GM12878 (cell line): ENCODE results near the gene PIK3R3. TPM values are rescaled to one million over a fixed set of nuclear protein-coding genes. Genes with fewer than 3 reads are reported as not detected.

Experiments
- ATAC-seq: fragments of 200-7000 bp; cut with Tn5 transposase; 3 replicates; pipeline ENCODE4 v1.9.1; 2020; ENCODE audit warnings: mild to moderate bottlenecking, moderate library complexity
- BruUV-seq: library from RNA; stranded (reverse); fragments of 400-500 nt; replicated peaks from 2 replicates; lab custom pipeline; 2021; lab: Mats Ljungman, UMichigan
- CTCF ChIA-PET: fragments of 300-600 bp; sonication (Branson Sonifier 250); formaldehyde crosslinking; extraction: SDS; loops from one replicate; lab custom pipeline; 2021; ENCODE audit warnings: inconsistent platforms; lab: Yijun Ruan, JAX
- POLR2A ChIA-PET: fragments of 350-600 bp; formaldehyde crosslinking; extraction: SDS; loops from one replicate; lab custom pipeline; 2021; ENCODE audit warnings: inconsistent platforms; lab: Charles Lee
- RAD21 ChIA-PET: fragments of 300-600 bp; sonication (Branson Sonifier 250); formaldehyde crosslinking; loops from one replicate; lab custom pipeline; 2023; ENCODE audit warnings: antibody characterized with exemption; ENCODE audit not compliant: unreplicated experiment; lab: Charles Lee
- SMC1A ChIA-PET: fragments of 300-600 bp; sonication (Branson Sonifier 250); formaldehyde crosslinking; loops from one replicate; lab custom pipeline; 2023; ENCODE audit not compliant: unreplicated experiment, uncharacterized antibody; lab: Charles Lee
- DNase-seq: peaks from one replicate; pipeline ENCODE4 v3.0.0-alpha.2; 2011; ENCODE audit warnings: low read depth, low spot score
- FAIRE-seq: peaks from 3 replicates; lab custom pipeline; 2011; peaks lifted over from hg19 to GRCh38; lab: Jason Lieb, UNC
- H2AFZ ChIP-seq: 2 replicates; pipeline ENCODE4 v1.6.0; 2011; ENCODE audit warnings: low read depth, low read length, control low read depth; ENCODE audit not compliant: control insufficient read depth
- H3K27ac ChIP-seq: 2 replicates; pipeline ENCODE4 v1.5.1; 2011; ENCODE audit warnings: control low read depth; ENCODE audit not compliant: control insufficient read depth, insufficient read depth
- H3K27me3 ChIP-seq, 2 experiments: replicated peaks in 1 of 2; 2 replicates each; pipeline versions ENCODE4 v1.6.0 to v1.6.1; 2011; ENCODE audit warnings: low read length in 1 of 2; ENCODE audit not compliant: control insufficient read depth in 2 of 2, insufficient read depth in 2 of 2
- H3K36me3 ChIP-seq, 2 experiments: 2 replicates each; pipeline ENCODE4 v1.5.1; 2011; ENCODE audit warnings: low read length in 1 of 2; ENCODE audit not compliant: control insufficient read depth in 2 of 2, insufficient read depth in 2 of 2
- H3K4me1 ChIP-seq: 2 replicates; pipeline ENCODE4 v1.6.1; 2011; ENCODE audit warnings: mild to moderate bottlenecking, low read length, moderate library complexity, mixed read lengths; ENCODE audit not compliant: control insufficient read depth, insufficient read depth
- H3K4me2 ChIP-seq: 2 replicates; pipeline ENCODE4 v1.6.0; 2011; ENCODE audit warnings: control low read depth; ENCODE audit not compliant: control insufficient read depth, insufficient read depth
- H3K4me3 ChIP-seq: fragments of 200-600 bp; sonication (generic); 2 replicates; pipeline ENCODE4 v1.5.1; 2016
- H3K79me2 ChIP-seq: 2 replicates; pipeline ENCODE4 v1.6.0; 2011; ENCODE audit warnings: low read length; ENCODE audit not compliant: control insufficient read depth, insufficient read depth
- H3K9ac ChIP-seq: 2 replicates; pipeline ENCODE4 v1.8.0; 2011; ENCODE audit warnings: low read length, control low read depth, mixed read lengths; ENCODE audit not compliant: control insufficient read depth, insufficient read depth
- H3K9me3 ChIP-seq: replicated peaks from 3 replicates; pipeline ENCODE4 v1.5.1; 2011; ENCODE audit warnings: mild to moderate bottlenecking, low read length; ENCODE audit not compliant: control insufficient read depth, insufficient read depth
- H4K20me1 ChIP-seq: 2 replicates; pipeline ENCODE4 v1.6.0; 2011; ENCODE audit not compliant: control insufficient read depth, insufficient read depth
- BCL11A ChIP-seq: IDR thresholded peaks from 2 replicates; pipeline ENCODE4 v1.6.1; 2011; ENCODE audit warnings: low read depth, low read length
- EED ChIP-seq: sonication (generic); IDR thresholded peaks from 2 replicates; pipeline ENCODE4 v1.6.1; 2016; ENCODE audit warnings: antibody characterized with exemption, low read depth
- ESRRA ChIP-seq: IDR thresholded peaks from 2 replicates; pipeline ENCODE4 v1.6.1; 2012; ENCODE audit warnings: mild to moderate bottlenecking, low read length, improper control_type of control experiment
- IKZF2 ChIP-seq, 2 experiments: fragments of 450-650 bp; IDR thresholded peaks; 2 replicates each; pipeline ENCODE4 v1.6.1; 2017; ENCODE audit warnings: mild to moderate bottlenecking in 2 of 2, moderate library complexity in 2 of 2
- NR2F1 ChIP-seq: fragments of 450-650 bp; conservative IDR thresholded peaks from 2 replicates; pipeline ENCODE4 v1.6.1; 2017; ENCODE audit warnings: mild to moderate bottlenecking
- POLR2AphosphoS5 ChIP-seq: IDR thresholded peaks from 2 replicates; pipeline ENCODE4 v1.6.1; 2011; ENCODE audit warnings: mild to moderate bottlenecking, low read length, inconsistent platforms
- SIX5 ChIP-seq: IDR thresholded peaks from 2 replicates; pipeline ENCODE4 v1.6.1; 2011; ENCODE audit warnings: mild to moderate bottlenecking, low read depth, low read length, moderate library complexity; ENCODE audit not compliant: severe bottlenecking
- SRF ChIP-seq, 2 experiments: IDR thresholded peaks; 2 replicates each; pipeline ENCODE4 v1.6.1; 2011; ENCODE audit warnings: low read depth in 2 of 2, low read length in 2 of 2, mild to moderate bottlenecking in 1 of 2, moderate library complexity in 1 of 2
- WGBS: methylation state at CpG from one replicate; pipeline ENCODE4 v1.1.6; 2016; ENCODE audit warnings: low lambda C conversion rate; ENCODE audit not compliant: insufficient replicate concordance, insufficient coverage; ENCODE audit errors: missing lambda C conversion rate; 5-methylcytosine and 5-hydroxymethylcytosine counted together
- in situ Hi-C: fragments of 300-500 bp; cut with MboI; formaldehyde crosslinking; loops from 9 replicates; pipeline ENCODE4 v1.14.3; 2018; ENCODE audit warnings: mixed read lengths
- intact Hi-C: fragments of 100-400 bp; cut with micrococcal nuclease; formaldehyde crosslinking; loops from one replicate; pipeline ENCODE4 v1.14.2; 2022; ENCODE audit not compliant: unreplicated experiment
- polyA plus RNA-seq, 11 experiments: library from polyadenylated mRNA; depleted of rRNA in 4 of 11; unstranded in 6 of 11; stranded (reverse) in 5 of 11; fragments of >200 nt; fragmentation: Nextera tagmentation in 4 of 11; fragmentation: Illumina TruSeq in 1 of 11; extraction: Ambion mirVana in 4 of 11; extraction: Trizol in 1 of 11; gene quantifications; 1 replicate in 1 of 11; 2 replicates in 10 of 11; pipeline versions ENCODE4 v1.2.1 to v1.2.3, GENCODE V29; 2011 to 2016; ENCODE audit warnings: inconsistent platforms in 2 of 11, missing spikeins in 2 of 11, low read depth in 1 of 11
- total RNA-seq, 4 experiments: library from RNA; depleted of rRNA in 3 of 4; stranded (reverse); fragments of >200 nt in 3 of 4; fragmentation: Illumina TruSeq in 1 of 4; extraction: Trizol in 1 of 4; gene quantifications; 2 replicates each; pipeline versions ENCODE4 v1.2.1 to v1.2.3, GENCODE V29; 2013 to 2021
- TF ChIP-seq, protein P1 (sequence below): fragments of 450-650 bp; IDR thresholded peaks from 2 replicates; pipeline ENCODE4 v1.6.1; 2014; ENCODE audit warnings: mild to moderate bottlenecking

PIK3R3 gene
- total and polyA plus RNA-seq, 10 of the 15 experiments (the other 5 are each of a cell fraction or from before 2014, with no cell fraction given): 4.8 to 27.0 (median 19.8) TPM

GRCh38 chr1:46070164-46070814 lies 62.1 kb downstream of the PIK3R3 start:
- in situ Hi-C loops: no loop called here
- H3K9ac ChIP-seq: no peak overlapping the region
- ChIA-PET CTCF (interaction anchor here (0.6 kb wide), 1 partner anchor 98 kb away, joined by 3 read pairs; no protein-coding TSS in a partner anchor), RAD21 (no interaction called here), POLR2A (no interaction called here), SMC1A (interaction anchor here (0.7 to 1.6 kb wide), 7 partner anchors 10 to 129 kb away, joined by 3 to 6 read pairs (median 4); no protein-coding TSS in a partner anchor)
- no peak overlapping the region for H3K27ac ChIP-seq
- peaks cover 1 to 9% of the 10 kb centered on the region in 2 experiments; a peak in 3 of 4 replicates for H3K36me3 ChIP-seq
- 87% methylated on average over 6 of the region's 6 CpGs for WGBS
- no peak overlapping the region for H2AFZ ChIP-seq
- DNase-seq (no peak), ATAC-seq (no peak), FAIRE-seq (peak; percentile 27)
- TF ChIP-seq IKZF2 (IDR thresholded peaks at IDR 0.05): peak; percentile 9 to 57; a peak in 1 of 4 replicates
- TF ChIP-seq, protein P1, sequence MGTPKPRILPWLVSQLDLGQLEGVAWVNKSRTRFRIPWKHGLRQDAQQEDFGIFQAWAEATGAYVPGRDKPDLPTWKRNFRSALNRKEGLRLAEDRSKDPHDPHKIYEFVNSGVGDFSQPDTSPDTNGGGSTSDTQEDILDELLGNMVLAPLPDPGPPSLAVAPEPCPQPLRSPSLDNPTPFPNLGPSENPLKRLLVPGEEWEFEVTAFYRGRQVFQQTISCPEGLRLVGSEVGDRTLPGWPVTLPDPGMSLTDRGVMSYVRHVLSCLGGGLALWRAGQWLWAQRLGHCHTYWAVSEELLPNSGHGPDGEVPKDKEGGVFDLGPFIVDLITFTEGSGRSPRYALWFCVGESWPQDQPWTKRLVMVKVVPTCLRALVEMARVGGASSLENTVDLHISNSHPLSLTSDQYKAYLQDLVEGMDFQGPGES: no peak
- TF ChIP-seq BCL11A: no peak
- 0 out of 2 replicates have a peak, but pooled peaks have one; percentile 11 for TF ChIP-seq NR2F1
- no peak overlapping the region for H3K4me2 ChIP-seq
- H3K9me3 ChIP-seq: no peaks in the 10 kb centered on the region
- no peak overlapping the region for H3K4me3 ChIP-seq
- intact Hi-C loops: no loop called here
- H3K4me1 ChIP-seq: no peaks in the 10 kb centered on the region; the same call in 1 of the 2 replicates
- H4K20me1 ChIP-seq: no peaks in the 10 kb centered on the region
- no peaks in the 10 kb centered on the region for H3K27me3 ChIP-seq
- H3K79me2 ChIP-seq: no peaks in the 10 kb centered on the region
- no TSS peak for BruUV-seq

- ChIA-PET POLR2A (interaction anchor here (0.8 kb wide), 1 partner anchor 55 kb away, joined by 3 read pairs; no protein-coding TSS in a partner anchor), RAD21 (interaction anchor here (0.8 to 1.5 kb wide), 4 partner anchors 16 to 61 kb away, joined by 3 to 5 read pairs (median 5); no protein-coding TSS in a partner anchor), CTCF (interaction anchor here (1.1 to 2.7 kb wide), 7 partner anchors 12 to 155 kb away, joined by 3 to 10 read pairs (median 4); no protein-coding TSS in a partner anchor), SMC1A (interaction anchor here (0.6 to 2.5 kb wide), 13 partner anchors 17 to 156 kb away, joined by 3 to 7 read pairs (median 3); no protein-coding TSS in a partner anchor)
- Histone ChIP-seq H4K20me1 (no peaks in the 10 kb centered on the region), H3K9me3 (no peaks in the 10 kb centered on the region), H3K36me3 (peaks cover 1 to 7% of the 10 kb centered on the region in 2 experiments; a peak in 3 of 4 replicates), H3K4me1 (no peaks in the 10 kb centered on the region; the same call in 1 of the 2 replicates), H3K4me3 (no peak overlapping the region), H2AFZ (no peak overlapping the region), H3K27ac (no peak overlapping the region), H3K4me2 (no peak overlapping the region), H3K27me3 (no peaks in the 10 kb centered on the region), H3K79me2 (no peaks in the 10 kb centered on the region), H3K9ac (no peak overlapping the region)
- 96% methylated on average over 3 of the region's 3 CpGs for WGBS
- DNase-seq (no peak), FAIRE-seq (no peak), ATAC-seq (no peak; the same call in 2 of the 3 replicates)
- BruUV-seq: no TSS peak
- TF ChIP-seq SIX5: no peak
- no peak for TF ChIP-seq POLR2AphosphoS5
- no peak for TF ChIP-seq ESRRA
- TF ChIP-seq EED: no peak
- no peak for TF ChIP-seq SRF (IDR thresholded peaks at IDR 0.05; ENCODE audit: low read depth in 2 of 2, low read length in 2 of 2)
- intact Hi-C loops (no loop called here), in situ Hi-C loops (no loop called here)
Measured at GRCh38 chr1:46068525-46068924, 63.9 kb downstream of the PIK3R3 start.
